GM21619 (cell line): ENCODE results near the gene CEP68.

ENCODE experiments used
- ATAC-seq: cut with Tn5 transposase; IDR thresholded peaks from one replicate; pipeline ENCODE4 v1.9.1; 2021; ENCODE audit not compliant: unreplicated experiment

CEP68 gene

GRCh38 chr2:65057391-65058052 lies 1.3 kb downstream of the CEP68 start:
- no peak for ATAC-seq

DNA sequence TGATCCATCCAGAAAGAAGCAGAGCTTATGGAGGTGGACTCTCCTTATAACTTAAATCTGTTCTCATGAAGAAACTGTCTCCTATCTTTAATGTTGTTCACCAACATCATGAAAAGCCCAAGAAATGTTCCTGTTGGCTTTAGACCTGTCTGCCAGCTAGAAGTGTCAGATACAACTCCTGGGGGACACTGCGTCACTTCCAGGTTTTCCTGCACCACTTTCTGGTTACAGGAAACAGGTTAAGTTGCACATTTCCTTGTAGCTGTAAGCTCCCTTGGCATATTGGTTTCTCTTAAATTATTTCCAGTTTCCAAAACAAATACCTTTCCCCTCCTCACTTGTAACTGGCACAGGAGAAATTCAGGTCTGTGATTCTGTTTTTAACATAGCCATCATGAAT lies 2.9 kb downstream of the CEP68 start:
- ATAC-seq: no peak

- ATAC-seq: no peak
Measured at GRCh38 chr2:65061146-65061909, 5.1 kb downstream of the CEP68 start.

DNA sequence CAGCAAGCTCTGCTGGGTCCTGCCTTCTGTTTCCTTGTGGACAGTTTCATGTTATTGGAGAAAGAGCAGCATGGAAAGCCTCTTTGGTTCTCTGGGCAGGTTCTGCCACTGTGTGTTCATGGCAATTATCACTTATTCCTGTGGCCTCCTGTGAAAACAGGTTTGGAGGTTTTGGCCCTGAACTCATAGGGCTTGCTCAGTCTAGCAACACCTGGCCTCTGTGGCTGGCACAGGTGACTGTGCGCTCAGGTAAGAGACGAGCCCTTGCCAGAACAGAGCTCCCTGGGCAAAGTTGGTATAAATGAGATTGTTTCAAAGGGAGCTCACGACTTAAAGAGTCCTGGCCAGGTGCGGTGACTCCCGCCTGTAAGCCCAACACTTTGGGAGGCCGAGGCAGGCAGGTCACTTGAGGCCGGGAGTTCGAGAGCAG lies 5.7 kb downstream of the CEP68 start:
- ATAC-seq: no peak

DNA sequence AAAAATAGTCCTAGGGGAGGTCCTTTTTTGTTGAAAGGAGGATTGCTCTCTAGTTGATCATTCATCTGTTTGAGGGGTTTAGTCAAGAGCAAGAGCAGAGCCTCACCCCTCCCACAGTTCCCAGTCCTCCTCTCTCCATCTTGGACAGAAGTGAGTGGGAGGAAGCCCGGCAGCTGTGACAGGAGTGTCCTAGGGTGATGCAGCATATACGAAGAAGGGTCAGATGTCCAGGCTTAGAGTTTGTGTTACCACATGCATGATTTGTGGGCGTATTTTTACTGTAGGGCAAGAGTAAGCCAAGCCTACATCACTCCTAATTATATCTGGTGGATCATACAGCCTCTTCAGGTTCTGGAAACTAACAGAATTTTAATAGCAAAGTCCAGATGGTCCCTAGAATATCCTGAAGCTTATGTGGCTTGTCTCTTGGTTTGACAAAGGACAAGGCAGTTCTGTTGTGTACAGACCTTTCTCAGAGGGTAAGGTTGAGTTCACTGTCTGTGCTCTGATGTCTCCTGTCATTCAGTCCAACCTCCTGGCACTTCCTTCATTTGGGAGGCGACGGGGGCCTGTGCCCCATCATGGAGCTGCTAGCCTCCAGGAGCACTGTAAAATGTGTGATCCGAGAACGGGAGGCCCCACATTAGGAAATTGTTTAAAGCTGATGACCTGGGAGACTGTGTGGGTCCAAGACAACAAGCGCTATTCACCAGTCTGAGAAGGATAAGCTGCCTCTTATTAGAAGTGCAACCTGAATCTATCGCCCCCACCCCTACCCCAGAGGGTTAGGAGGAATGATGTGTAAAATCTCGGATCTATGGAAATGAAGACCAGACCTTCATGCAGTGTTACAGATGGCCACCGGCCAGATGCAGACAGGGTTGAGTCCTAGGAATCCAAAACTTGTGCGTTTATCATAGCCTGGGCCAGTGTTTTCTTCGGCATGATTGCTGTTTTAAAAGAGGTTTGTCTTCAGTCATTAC lies 6.9 kb downstream of the CEP68 start:
- ATAC-seq: no peak

GRCh38 chr2:65064728-65065552 lies 8.7 kb downstream of the CEP68 start:
- peak; percentile 77 for ATAC-seq

DNA sequence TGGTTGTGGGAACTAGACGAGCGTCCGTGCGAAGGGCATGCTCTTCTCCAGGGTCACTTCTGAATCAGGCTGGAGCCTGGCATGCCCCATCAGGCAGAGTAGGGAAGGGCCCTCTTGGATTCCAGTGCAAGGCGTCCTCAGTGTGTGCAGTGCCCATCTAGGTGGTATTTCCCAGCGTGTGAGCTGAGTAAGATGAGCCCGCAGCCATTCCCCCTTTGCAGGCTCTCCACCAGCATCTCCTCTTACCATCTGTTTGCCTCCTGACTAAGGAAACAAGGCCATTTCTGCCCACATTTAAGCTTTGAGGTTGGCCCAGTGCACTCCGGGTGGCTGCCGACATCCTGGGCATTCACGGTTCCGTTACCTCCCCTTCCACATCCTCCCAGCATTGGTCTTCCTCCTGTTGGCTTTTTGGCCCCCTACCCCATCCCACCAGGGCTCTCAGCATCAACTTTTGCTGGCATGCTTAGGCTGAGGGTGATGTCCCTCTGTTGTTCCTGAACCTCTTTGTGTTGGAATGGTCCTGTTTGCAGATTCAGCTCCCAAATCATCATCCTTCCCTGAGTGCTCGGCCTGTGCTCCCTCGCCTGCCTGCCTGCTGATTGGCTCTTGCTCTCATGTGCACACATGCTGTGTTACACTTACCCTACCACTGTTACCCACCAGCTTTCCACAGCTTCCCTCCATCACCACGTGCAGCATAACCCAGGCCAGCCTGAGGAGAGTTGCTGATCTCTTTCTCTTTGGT lies 11.8 kb downstream of the CEP68 start:
- no peak for ATAC-seq

- ATAC-seq: no peak
Measured at GRCh38 chr2:65069439-65069824, 13.2 kb downstream of the CEP68 start.

DNA sequence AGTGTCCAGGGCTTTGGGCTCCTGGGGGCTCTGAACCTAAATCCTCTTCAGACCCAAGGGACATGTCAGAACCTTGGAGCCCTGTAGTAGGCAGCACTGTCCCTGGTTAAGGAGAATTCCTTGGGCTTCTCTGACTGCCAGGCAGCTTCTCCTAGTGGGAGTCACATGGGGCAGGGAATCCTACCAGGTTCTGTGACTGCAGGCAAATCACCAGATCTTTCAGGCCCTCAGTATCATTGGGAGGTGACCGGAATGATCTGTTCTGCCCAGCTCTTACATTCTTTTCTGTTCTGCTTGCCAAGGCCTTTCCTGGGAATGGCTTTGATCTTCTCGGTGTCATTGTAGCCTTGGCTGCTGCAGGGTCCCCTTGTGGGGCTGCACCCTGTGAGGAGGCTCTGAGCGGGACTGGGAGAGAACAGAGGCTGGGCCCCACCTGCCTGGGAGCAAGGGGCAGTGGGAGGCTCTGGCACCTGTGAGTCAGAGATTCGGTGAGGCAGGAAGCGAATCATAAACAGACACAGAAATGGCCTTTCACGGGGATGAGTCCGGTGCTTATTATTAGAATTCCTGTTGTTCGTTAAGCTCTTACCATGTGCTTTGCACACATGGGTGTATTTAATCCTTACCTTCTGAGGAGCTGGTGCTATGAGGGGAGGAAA lies 14.1 kb downstream of the CEP68 start:
- ATAC-seq: no peak

- no peak for ATAC-seq
Measured at GRCh38 chr2:65070856-65071255, 14.6 kb downstream of the CEP68 start.

- ATAC-seq: no peak
Measured at GRCh38 chr2:65071499-65072180, 15.4 kb downstream of the CEP68 start.

GRCh38 chr2:65072181-65072970 lies 16.2 kb downstream of the CEP68 start:
- no peak for ATAC-seq

- no peak for ATAC-seq
Measured at GRCh38 chr2:65073879-65074565, 17.8 kb downstream of the CEP68 start.

DNA sequence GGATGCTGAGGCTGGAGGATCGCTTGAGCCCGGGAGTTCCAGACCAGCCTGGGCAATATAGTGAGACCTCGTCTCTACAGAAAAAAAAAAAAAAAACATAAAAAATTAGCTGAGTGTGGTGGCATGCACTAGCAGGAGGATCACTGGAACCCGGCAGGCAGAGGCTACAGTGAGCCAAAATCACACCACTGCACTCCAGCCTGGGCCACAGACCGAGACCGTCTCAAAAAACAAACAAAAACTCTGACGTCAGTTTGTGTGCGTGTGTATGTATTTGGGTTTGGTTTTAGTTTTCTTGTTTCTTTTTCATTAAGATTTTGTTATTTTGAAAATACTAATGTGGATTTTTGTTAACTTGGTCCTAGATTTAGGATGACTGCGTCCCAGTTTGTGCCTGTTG lies 19.0 kb downstream of the CEP68 start:
- ATAC-seq: no peak

GRCh38 chr2:65075605-65076344 lies 19.6 kb downstream of the CEP68 start:
- ATAC-seq: no peak

- no peak for ATAC-seq
Measured at GRCh38 chr2:65076345-65076710, 20.1 kb downstream of the CEP68 start.

- no peak for ATAC-seq
Measured at GRCh38 chr2:65077898-65078297, 21.7 kb downstream of the CEP68 start.
